Activated T-helper 1 cell treated with Interleukin-2 at 50 U/mL for 16 hours (primary cell): Measurements from ENCODE around the gene SMIM27.

ENCODE experiments used
- DNase-seq: peaks from one replicate; pipeline ENCODE4 v3.0.0-alpha.2; 2020; ENCODE audit warnings: low read depth

The SMIM27 gene

DNA sequence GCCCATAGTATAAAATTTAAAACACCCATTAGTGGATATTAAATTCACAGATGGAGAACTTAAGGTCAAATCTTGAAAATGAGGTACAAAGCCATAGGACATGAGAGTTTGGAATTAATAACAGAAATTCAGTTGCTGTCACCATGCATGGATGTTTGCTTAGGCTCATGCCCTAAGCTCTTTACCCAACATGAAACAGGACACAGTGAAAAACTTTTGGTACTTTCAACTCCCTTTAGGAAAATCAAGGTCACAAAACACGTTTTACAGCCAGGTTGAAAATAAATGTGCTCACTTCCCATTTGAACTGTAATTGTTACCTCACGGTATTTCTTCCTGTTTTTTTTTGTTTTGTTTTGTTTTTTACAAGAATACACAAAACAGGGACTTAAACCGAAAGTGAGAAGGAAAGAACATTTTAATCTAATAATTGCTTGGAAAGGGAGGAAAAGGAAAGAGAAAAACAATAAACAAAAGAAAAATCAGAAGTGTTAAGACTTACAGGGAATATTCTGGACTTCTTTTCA, 6.3 kb downstream of the SMIM27 start:
- DNase-seq, result no peak

DNA sequence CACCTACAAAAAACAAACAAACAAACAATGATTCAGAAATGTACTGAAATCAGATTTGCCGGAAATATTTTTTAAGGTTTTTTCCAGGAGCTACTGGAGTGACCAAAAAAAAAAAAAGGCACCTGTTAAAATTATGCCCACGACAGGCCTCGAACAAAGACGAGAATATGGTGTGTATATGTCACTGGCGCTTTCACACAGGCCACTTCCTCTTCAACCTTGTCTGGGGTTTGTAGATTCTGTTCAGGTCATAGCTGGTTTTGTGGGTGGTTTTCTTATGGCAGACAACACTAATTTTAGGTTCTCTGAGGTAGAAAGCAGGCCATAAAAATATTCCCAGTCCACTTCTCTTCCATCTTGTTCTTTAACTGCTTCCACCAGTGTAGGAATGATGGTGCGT, 13.8 kb downstream of the SMIM27 start:
- no peak for DNase-seq

DNA sequence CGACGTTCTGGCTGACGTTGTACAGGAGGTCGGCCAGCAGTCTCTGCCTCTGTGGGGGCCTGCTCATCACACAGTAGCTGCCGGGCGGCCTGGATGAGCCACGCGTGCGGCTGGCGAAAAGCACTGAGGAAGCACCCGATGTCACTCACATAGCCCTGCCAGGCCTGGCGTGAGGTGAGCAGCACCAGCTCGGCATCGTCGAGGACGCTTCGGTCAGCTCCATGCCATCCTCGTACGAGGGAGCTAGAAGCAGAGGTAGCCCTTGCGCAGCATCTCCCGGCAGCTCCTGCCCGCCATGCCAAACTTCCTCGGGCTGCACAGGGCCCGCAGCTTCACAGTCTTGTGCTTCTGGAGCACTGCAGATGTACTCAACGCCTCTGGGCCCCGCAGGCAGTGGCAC, 14.6 kb downstream of the SMIM27 start:
- DNase-seq, result no peak

GRCh38 chr9:32570262-32570661, 18.1 kb downstream of the SMIM27 start:
- DNase-seq, result no peak

DNA sequence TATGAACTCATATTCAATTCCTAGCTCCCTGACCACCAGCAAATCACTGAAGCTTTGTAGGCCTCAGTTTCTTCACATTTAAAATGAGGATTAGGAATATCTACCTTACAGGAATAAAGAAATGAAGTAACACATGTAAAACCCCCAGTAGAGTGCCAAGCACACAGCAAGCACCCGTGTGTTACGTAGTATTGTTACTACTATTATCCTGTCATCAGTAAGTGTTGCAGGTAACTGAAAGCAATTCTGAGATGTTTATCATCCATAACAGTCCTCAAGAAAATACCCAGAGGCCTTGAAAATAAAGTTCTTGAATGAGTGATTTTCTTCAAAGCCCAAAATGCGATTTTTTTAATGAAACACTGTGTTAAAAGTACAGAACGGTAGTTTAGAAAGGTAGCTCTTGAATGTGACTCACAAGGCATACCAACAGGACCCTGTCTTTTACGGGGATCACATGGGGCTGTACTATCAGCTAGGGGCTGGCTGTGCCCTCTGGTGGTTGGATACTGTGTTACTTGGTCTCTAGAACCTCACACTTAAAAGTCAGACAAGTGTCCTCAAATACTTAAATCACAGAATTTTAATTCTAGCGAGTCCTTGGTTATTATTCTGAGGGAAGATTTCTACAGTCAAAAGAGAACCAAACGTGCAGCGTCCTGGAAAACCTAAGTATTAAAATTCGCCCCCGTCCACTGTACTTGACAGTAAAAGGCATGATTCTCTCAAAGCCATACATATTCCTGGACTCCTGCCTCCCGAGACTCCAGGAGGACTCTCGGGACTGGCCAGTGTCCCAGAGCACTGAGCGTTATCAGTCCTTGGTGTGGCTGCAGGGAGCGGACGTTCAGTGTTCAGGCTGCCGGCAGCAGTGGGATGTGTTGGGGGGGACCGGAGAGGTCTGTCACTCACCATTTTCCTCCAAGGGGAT, 20.1 kb downstream of the SMIM27 start:
- peak; percentile 50 for DNase-seq

DNA sequence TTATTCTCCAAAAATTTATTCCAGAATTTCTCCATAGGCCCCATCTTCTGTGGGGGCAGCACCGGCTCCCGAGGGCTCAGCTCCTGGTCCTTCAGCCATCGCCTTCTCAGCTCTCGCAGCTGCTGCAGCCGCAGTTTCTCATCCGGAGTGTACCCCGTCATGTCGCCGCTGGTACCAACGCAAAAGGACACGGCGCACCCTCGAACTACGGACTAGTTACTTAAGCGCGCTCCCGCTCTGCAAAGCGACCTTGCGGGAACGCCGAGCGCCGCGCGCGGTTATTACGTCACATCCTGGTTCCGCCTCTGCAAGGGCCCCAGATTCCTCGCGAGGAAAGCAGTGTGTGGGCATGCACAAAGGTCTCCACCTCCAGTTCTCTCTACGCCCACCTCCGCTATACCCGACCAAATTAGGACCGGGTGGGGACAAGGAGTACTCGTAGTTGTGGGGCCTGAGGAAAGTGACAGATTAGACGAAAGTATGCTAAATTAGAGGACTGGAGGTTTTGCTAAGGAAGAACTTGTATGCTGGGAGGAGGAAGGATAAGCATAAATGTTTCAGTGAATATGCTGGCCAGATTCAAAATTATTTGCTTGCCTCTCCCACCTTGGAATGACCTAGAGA, 20.9 kb downstream of the SMIM27 start, which contains the start of gene NDUFB6:
NDUFB6 (minus strand) TSS at position 260 of the 624 bp plus-strand sequence; CDS start at position 161, 99 bp downstream.
- peak; percentile 91 for DNase-seq

GRCh38 chr9:32573821-32574220, 21.7 kb downstream of the SMIM27 start:
- no peak for DNase-seq

DNA sequence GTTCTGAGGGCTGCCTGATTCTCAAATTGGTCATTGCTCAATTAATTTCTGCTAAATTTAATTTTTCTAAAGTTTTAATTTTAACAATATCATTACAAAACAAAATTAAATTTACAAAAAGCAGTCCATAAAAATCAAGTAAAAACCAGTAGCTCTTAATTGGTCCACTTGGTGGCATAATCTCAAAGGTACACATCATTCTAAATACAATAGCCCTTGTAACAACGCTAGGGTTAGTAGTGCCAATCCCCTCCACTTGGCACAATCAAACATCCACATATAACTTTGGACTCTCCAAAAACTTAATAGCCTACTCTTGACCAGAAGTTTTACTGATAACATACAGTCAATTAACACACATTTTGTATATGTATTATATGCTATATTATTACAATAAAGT, 22.7 kb downstream of the SMIM27 start:
- DNase-seq, result no peak

- no peak for DNase-seq
These were observed 25.2 kb downstream of the SMIM27 start for GRCh38 chr9:32577316-32577715.

DNA sequence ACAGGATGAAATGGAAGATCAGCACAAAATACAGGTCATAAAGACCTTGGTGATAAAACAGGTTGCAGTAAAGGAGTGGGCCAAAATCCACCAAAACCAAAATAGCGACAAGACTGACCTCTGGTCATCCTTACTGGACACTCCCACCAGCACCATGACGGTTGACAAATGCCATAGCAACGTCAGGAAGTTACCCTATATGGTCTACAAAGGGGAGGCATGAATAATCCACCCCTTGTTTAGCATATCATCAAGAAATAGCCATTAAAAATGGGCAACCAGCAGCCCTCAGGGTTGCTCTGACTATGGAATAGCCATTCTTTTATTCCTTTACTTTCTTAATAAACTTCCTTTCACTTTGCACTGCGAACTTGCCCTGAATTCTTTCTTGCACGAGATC, 26.8 kb downstream of the SMIM27 start:
- no peak for DNase-seq

GRCh38 chr9:32579706-32580331, 27.7 kb downstream of the SMIM27 start:
- DNase-seq, result peak; percentile 60

GRCh38 chr9:32580631-32581300, 28.6 kb downstream of the SMIM27 start:
- DNase-seq, result no peak

GRCh38 chr9:32581512-32582143, 29.5 kb downstream of the SMIM27 start:
- DNase-seq, result no peak

- DNase-seq, result no peak
These were observed 32.7 kb downstream of the SMIM27 start for GRCh38 chr9:32584784-32585183.

- DNase-seq, result no peak
These were observed 35.8 kb downstream of the SMIM27 start for GRCh38 chr9:32587901-32588300.

GRCh38 chr9:32589083-32589723, 37.1 kb downstream of the SMIM27 start:
- DNase-seq, result no peak

GRCh38 chr9:32590476-32590875, 38.3 kb downstream of the SMIM27 start:
- no peak for DNase-seq

DNA sequence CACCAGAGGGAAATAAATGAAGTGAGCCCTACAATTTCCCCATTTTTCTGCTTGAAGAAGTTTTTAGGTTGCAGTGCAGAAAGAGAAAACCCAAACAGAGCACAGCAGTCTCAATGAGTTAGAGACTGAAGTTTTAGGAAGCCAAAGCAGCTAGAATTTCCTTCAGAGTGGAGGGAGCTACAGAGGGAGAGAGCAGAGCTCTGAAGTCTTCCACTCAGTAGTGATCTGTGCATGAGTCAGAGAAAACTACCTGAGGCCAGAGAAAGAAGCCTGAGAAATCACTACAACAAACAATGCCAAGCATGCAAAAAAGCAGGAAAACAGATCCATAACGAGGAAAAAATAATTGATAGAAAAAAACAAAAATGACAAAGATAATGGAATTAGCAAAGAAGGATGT, 38.8 kb downstream of the SMIM27 start:
- DNase-seq, result no peak

DNA sequence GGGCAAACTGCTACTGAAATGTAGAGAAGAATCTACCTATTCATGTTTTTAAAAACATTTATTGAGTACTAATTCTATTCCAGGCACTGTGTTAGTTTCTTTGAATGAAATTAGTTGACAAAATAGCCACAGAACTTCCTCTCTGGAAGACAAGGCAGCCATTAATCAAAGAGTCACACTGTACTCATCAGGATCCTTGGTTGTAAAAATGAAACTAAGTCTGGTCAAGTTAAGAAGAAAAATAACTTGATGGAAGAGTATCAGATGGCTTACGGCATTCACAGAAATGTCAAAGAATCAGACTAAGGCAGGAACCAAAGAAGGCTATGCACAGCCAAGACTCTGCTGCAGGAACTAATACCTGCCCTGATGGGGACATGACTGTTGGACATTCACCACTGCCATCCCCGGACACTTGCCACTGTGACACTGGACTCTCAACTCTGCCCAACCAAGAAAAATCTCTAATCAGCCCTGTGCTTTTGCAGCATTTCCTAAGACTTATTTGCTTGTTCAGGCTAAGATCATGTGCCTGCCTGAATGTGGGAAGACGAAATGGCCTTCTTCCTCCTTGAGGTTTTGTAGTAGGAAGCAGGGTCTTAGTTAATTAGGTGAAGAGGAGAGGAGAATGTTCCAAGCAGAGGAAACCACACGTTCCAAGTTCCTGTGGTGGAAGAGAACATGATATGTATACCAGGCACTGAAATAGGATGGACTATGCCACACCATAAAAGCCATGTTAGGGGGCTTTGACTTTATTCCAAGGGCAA, 44.2 kb downstream of the SMIM27 start:
- DNase-seq, result no peak

GRCh38 chr9:32596936-32597335, 44.8 kb downstream of the SMIM27 start:
- DNase-seq, result no peak
